Ramos (cell line): ENCODE data around the gene ALPL.

Experiments
- in situ Hi-C: fragments of 300-500 bp; cut with MboI; formaldehyde crosslinking; loops from one replicate; pipeline ENCODE4 v1.14.3; 2022; ENCODE audit warnings: low sequenced_read_pairs; ENCODE audit not compliant: unreplicated experiment

The ALPL gene

GRCh38 chr1:21594935-21595897 is 86.0 kb downstream of the ALPL start:
- in situ Hi-C loops = no loop called here

- in situ Hi-C loops = no loop called here
These were observed 87.0 kb downstream of the ALPL start for GRCh38 chr1:21596174-21596573.

GRCh38 chr1:21596628-21597027 is 87.4 kb downstream of the ALPL start:
- in situ Hi-C loops = no loop called here

GRCh38 chr1:21597753-21598152 is 88.5 kb downstream of the ALPL start:
- in situ Hi-C loops = no loop called here

GRCh38 chr1:21598417-21598816 is 89.2 kb downstream of the ALPL start:
- in situ Hi-C loops = no loop called here

- in situ Hi-C loops = no loop called here
These were observed 89.7 kb downstream of the ALPL start for GRCh38 chr1:21598904-21599303.

GRCh38 chr1:21599402-21599801 is 90.2 kb downstream of the ALPL start:
- in situ Hi-C loops = no loop called here

GRCh38 chr1:21601278-21602048 is 92.2 kb downstream of the ALPL start:
- in situ Hi-C loops = no loop called here

GRCh38 chr1:21603177-21604138 is 94.2 kb downstream of the ALPL start:
- in situ Hi-C loops = no loop called here

- in situ Hi-C loops = no loop called here
These were observed 95.2 kb downstream of the ALPL start for GRCh38 chr1:21604208-21604957.

- in situ Hi-C loops = no loop called here
These were observed 95.9 kb downstream of the ALPL start for GRCh38 chr1:21605012-21605715.

GRCh38 chr1:21605964-21606705 is 96.9 kb downstream of the ALPL start:
- in situ Hi-C loops = no loop called here

- in situ Hi-C loops = no loop called here
These were observed 98.6 kb downstream of the ALPL start for GRCh38 chr1:21607549-21608529.

GRCh38 chr1:21608798-21609197 is 99.6 kb downstream of the ALPL start:
- in situ Hi-C loops = no loop called here

GRCh38 chr1:21610027-21610426 is 100.8 kb downstream of the ALPL start:
- in situ Hi-C loops = no loop called here

GRCh38 chr1:21610989-21611785 is 102.0 kb downstream of the ALPL start:
- in situ Hi-C loops = no loop called here
